OCI-LY3 (cell line): Measurements from ENCODE around the gene ZC3H6.

Source experiments
- H2AFZ ChIP-seq: fragments of 200-600, 300-600 bp; shearing (Covaris generic); 2 replicates; pipeline ENCODE4 v1.6.0; 2014; ENCODE audit warnings: antibody characterized with exemption, low read depth, low read length
- H3K27ac ChIP-seq: fragments of 200-600, 300-600 bp; sonication (generic); 2 replicates; pipeline ENCODE4 v1.5.1; 2014; ENCODE audit warnings: mild to moderate bottlenecking, low read length, moderate library complexity, mixed read lengths
- H3K27me3 ChIP-seq: fragments of 200-600, 300-600 bp; sonication (generic); 2 replicates; pipeline ENCODE4 v1.6.1; 2014; ENCODE audit warnings: low read depth, low read length, mixed read lengths
- H3K36me3 ChIP-seq: fragments of 200-600, 300-600 bp; sonication (generic); replicated peaks from 2 replicates; pipeline ENCODE3; 2014; ENCODE audit warnings: low read depth, low read length, mixed read lengths
- H3K4me1 ChIP-seq: fragments of 300-600, 200-600 bp; sonication (generic); 2 replicates; pipeline ENCODE4 v1.6.1; 2014; ENCODE audit warnings: low read length, mixed read lengths
- H3K4me2 ChIP-seq: fragments of 200-600, 300-600 bp; sonication (generic); 2 replicates; pipeline ENCODE4 v1.6.1; 2014; ENCODE audit warnings: low read length, mixed read lengths
- H3K4me3 ChIP-seq: fragments of 300-600, 200-600 bp; sonication (generic); 2 replicates; pipeline ENCODE4 v1.5.1; 2014; ENCODE audit warnings: antibody characterized with exemption, mild to moderate bottlenecking, low read length, moderate library complexity
- H3K79me2 ChIP-seq: fragments of 300-600, 200-600 bp; shearing (Covaris generic); 2 replicates; pipeline ENCODE4 v1.6.1; 2014; ENCODE audit warnings: mild to moderate bottlenecking, low read length, mixed read lengths
- H3K9ac ChIP-seq: fragments of 300-600, 200-600 bp; shearing (Covaris generic); 2 replicates; pipeline ENCODE4 v1.6.0; 2014; ENCODE audit warnings: mild to moderate bottlenecking, low read length, moderate library complexity
- H3K9me3 ChIP-seq: fragments of 200-600, 300-600 bp; shearing (Covaris generic); 2 replicates; pipeline ENCODE4 v1.6.1; 2014; ENCODE audit warnings: low read length, mixed read lengths; ENCODE audit not compliant: insufficient read depth
- H4K20me1 ChIP-seq: fragments of 200-600, 300-600 bp; sonication (generic); 2 replicates; pipeline ENCODE4 v1.6.1; 2016; ENCODE audit warnings: low read length, mixed read lengths; ENCODE audit not compliant: insufficient read depth
- EZH2phosphoT487 ChIP-seq: fragments of 200-600 bp; shearing (Covaris generic); IDR thresholded peaks from 2 replicates; pipeline ENCODE4 v1.6.1; 2018; ENCODE audit warnings: antibody characterized with exemption, mixed run types, low read depth
- TF ChIP-seq, protein P1 (sequence below): fragments of 200-600, 300-600 bp; sonication (generic); IDR thresholded peaks from 2 replicates; pipeline ENCODE4 v1.5.1; 2014; ENCODE audit warnings: antibody characterized with exemption, low read length, low read depth

The ZC3H6 gene

DNA sequence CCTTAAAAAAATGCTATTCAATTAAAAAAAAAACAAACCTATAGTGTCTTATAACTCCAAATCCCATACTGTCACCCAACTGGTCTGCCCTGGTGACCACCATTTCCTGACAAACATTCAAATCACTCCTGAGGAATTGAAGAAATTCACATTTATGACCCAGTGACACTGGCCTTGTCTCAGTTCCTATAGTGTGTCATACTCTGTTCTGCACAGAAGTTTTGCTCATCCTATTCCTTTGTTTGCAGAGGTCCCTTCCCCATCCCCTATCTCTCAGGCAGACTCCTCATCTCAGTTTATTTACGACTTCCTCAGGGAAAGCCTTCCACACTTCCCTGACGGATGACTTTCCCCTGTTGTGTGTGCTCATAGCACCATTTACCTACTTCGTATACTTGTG is 14.7 kb downstream of the ZC3H6 start:
- Histone ChIP-seq H3K9ac (no peak overlapping the region), H3K4me3 (no peak overlapping the region), H3K9me3 (no peaks in the 10 kb centered on the region), H3K79me2 (no peaks in the 10 kb centered on the region), H3K27ac (no peak overlapping the region), H3K4me2 (no peak overlapping the region), H3K4me1 (no peaks in the 10 kb centered on the region), H3K27me3 (no peaks in the 10 kb centered on the region), H4K20me1 (no peaks in the 10 kb centered on the region), H3K36me3 (no peaks in the 10 kb centered on the region), H2AFZ (no peak overlapping the region)
- TF ChIP-seq EZH2phosphoT487: no peak
- TF ChIP-seq, protein P1, sequence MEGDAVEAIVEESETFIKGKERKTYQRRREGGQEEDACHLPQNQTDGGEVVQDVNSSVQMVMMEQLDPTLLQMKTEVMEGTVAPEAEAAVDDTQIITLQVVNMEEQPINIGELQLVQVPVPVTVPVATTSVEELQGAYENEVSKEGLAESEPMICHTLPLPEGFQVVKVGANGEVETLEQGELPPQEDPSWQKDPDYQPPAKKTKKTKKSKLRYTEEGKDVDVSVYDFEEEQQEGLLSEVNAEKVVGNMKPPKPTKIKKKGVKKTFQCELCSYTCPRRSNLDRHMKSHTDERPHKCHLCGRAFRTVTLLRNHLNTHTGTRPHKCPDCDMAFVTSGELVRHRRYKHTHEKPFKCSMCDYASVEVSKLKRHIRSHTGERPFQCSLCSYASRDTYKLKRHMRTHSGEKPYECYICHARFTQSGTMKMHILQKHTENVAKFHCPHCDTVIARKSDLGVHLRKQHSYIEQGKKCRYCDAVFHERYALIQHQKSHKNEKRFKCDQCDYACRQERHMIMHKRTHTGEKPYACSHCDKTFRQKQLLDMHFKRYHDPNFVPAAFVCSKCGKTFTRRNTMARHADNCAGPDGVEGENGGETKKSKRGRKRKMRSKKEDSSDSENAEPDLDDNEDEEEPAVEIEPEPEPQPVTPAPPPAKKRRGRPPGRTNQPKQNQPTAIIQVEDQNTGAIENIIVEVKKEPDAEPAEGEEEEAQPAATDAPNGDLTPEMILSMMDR: no peak

DNA sequence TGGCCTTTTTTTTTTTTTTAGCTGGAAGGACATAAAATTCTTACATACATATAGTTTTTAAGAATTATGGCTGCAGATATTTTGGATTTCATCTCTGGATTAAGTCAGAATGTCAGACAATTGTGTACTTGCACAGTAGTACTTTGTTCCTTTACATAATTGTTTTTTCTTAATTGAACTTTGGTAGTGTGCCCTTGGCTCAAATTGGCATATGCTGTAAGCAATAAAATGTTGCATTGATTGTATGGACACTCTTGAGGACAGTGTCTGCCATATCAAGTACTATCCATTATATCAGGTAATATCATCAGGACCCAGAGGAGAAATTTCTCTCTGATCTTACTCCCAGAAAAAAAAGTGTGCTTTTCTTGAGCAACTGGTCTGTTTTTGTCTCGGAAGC is 15.3 kb downstream of the ZC3H6 start:
- Histone ChIP-seq H3K9me3 (no peaks in the 10 kb centered on the region), H3K36me3 (no peaks in the 10 kb centered on the region), H3K4me3 (no peak overlapping the region), H3K4me2 (no peak overlapping the region), H3K9ac (no peak overlapping the region), H3K4me1 (no peaks in the 10 kb centered on the region), H3K27ac (no peak overlapping the region), H3K27me3 (no peaks in the 10 kb centered on the region), H3K79me2 (no peaks in the 10 kb centered on the region), H4K20me1 (no peaks in the 10 kb centered on the region), H2AFZ (no peak overlapping the region)
- TF ChIP-seq, protein P1: no peak
- TF ChIP-seq EZH2phosphoT487: no peak

DNA sequence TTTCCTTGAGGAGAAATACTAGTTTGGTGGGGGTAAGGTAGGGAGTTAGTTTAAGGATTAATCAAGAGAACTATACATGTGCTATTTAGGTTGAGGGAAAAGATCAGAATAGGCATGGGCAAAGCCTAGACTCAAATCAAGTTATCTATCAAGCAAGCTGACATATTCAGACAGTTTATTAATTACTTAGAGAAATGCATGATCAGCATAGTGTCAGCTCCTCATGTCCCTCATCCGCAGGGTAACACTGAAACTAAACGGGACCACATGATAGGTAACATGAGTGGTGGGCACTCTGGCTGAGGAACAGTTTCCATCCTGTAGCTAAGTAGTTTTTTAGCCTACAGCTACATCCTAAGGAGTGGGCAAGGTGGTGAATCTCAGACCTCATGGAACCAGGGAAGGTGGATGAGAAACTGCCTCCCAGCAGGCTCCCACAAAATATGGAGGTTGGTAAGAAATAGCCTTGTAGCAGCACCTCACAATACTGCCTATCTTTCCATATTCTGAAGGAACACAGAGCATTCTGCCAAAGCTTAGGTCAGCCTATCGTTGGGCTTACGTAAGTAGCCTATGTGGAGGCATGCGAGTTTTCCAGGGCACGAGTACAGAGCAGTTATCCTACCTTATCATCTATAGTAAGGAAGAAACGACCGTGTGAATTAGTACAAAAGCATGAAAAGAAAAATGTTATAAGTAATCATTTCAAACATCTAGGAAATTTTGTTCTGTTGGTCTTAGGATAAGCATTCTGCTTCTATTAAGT is 18.4 kb downstream of the ZC3H6 start:
- H3K4me3 ChIP-seq: no peak overlapping the region
- no peak overlapping the region for H3K27ac ChIP-seq
- H3K4me1 ChIP-seq: no peaks in the 10 kb centered on the region
- H3K4me2 ChIP-seq: no peak overlapping the region
- TF ChIP-seq EZH2phosphoT487: no peak
- TF ChIP-seq, protein P1: no peak
- no peaks in the 10 kb centered on the region for H3K9me3 ChIP-seq
- no peak overlapping the region for H3K9ac ChIP-seq
- no peak overlapping the region for H2AFZ ChIP-seq
- H4K20me1 ChIP-seq: no peaks in the 10 kb centered on the region
- no peaks in the 10 kb centered on the region for H3K79me2 ChIP-seq
- H3K27me3 ChIP-seq: no peaks in the 10 kb centered on the region
- H3K36me3 ChIP-seq: no peaks in the 10 kb centered on the region

DNA sequence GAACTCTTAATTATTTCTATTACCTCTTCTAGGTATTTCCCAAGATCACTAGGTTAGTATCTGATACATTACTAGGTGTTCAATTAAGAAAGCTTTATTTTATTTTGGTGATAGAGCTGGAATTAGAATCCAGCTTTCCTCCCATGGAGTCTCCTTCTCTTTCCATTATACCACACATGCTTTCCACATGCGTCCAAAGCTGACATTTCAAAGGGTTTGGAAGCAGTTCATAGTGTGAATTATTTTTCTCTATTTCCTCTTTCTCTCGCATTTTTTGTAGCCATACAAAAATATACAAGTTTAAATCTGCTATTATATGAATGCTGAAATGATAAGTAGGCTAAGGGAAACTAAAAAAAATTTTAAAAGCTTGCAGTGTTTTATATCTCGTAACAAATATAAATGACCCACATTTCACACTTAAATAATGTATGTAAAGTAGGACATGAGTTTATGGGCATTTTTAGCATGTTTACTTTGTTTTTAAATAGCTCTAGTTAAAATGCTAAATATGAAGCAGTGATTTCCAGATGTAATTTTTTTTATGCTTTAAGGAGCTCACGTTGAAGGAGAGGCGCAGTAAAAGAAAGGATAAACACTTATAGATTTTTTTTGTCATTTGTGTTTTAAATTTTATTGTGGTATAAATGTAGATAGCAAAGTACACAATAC is 20.1 kb downstream of the ZC3H6 start:
- H3K36me3 ChIP-seq: no peaks in the 10 kb centered on the region

More for the DNA sequence above, 20.1 kb downstream of the ZC3H6 start:
- H3K9ac ChIP-seq: no peak overlapping the region
- TF ChIP-seq EZH2phosphoT487: no peak
- TF ChIP-seq, protein P1: no peak
- H3K4me2 ChIP-seq: no peak overlapping the region
- H3K4me1 ChIP-seq: no peaks in the 10 kb centered on the region
- H2AFZ ChIP-seq: no peak overlapping the region
- no peaks in the 10 kb centered on the region for H4K20me1 ChIP-seq
- no peaks in the 10 kb centered on the region for H3K9me3 ChIP-seq
- H3K79me2 ChIP-seq: no peaks in the 10 kb centered on the region
- no peak overlapping the region for H3K4me3 ChIP-seq
- H3K27me3 ChIP-seq: no peaks in the 10 kb centered on the region
- H3K27ac ChIP-seq: no peak overlapping the region
